CD4-positive, alpha-beta memory T cell (primary cell): ENCODE measurements around the gene ROM1. TPM values are rescaled to one million over a fixed set of nuclear protein-coding genes. Genes with fewer than 3 reads are reported as not detected.

Source experiments
- CTCF ChIA-PET: fragments of 350-600 bp; sonication (Branson Sonifier 250); formaldehyde crosslinking; loops from one replicate; lab custom pipeline; 2021; ENCODE audit warnings: inconsistent platforms; ENCODE audit not compliant: partially characterized antibody; lab: Charles Lee
- POLR2A ChIA-PET: fragments of 350-600 bp; sonication (Branson Sonifier 250); formaldehyde crosslinking; loops from one replicate; lab custom pipeline; 2021; ENCODE audit not compliant: partially characterized antibody; lab: Charles Lee
- DNase-seq, 5 donors: peaks; one replicate each; pipeline versions ENCODE4 v3.0.0 to v3.0.0-alpha.2; 2020 to 2022; ENCODE audit warnings: mixed read lengths in 1 of 5
- H3K27ac ChIP-seq: one replicate; pipeline ENCODE4 v1.7.0; 2013; ENCODE audit warnings: low read depth, low read length
- H3K27me3 ChIP-seq: 2 replicates; pipeline ENCODE4 v1.7.0; 2013; ENCODE audit warnings: mild to moderate bottlenecking, low read length, moderate library complexity; ENCODE audit not compliant: insufficient read depth
- H3K36me3 ChIP-seq: 2 replicates; pipeline ENCODE4 v1.7.0; 2013; ENCODE audit warnings: mild to moderate bottlenecking, low read length, moderate library complexity; ENCODE audit not compliant: insufficient read depth
- H3K4me1 ChIP-seq: 2 replicates; pipeline ENCODE4 v1.7.0; 2013; ENCODE audit warnings: mild to moderate bottlenecking, low read length, moderate library complexity; ENCODE audit not compliant: insufficient read depth
- H3K4me3 ChIP-seq, 2 donors: one replicate each; pipeline ENCODE4 v1.7.0; 2013; ENCODE audit warnings: low read length in 2 of 2, mild to moderate bottlenecking in 1 of 2
- H3K9me3 ChIP-seq, 2 donors: one replicate each; pipeline ENCODE4 v1.7.0; 2013; ENCODE audit warnings: low read length in 2 of 2, control low read depth in 1 of 2; ENCODE audit not compliant: control insufficient read depth in 1 of 2
- H3K27ac Mint-ChIP-seq, 7 donors: one replicate each; pipeline ENCODE4 v1.8.0; 2020 to 2021; ENCODE audit warnings: mixed read lengths in 7 of 7, mild to moderate bottlenecking in 6 of 7, inconsistent platforms in 3 of 7, moderate library complexity in 3 of 7
- H3K27me3 Mint-ChIP-seq, 2 donors: one replicate each; pipeline ENCODE4 v1.8.0; 2020 to 2021; ENCODE audit warnings: mixed read lengths in 2 of 2
- H3K36me3 Mint-ChIP-seq, 2 donors: one replicate each; pipeline ENCODE4 v1.8.0; 2020 to 2021; ENCODE audit warnings: mixed read lengths in 2 of 2, inconsistent platforms in 1 of 2, mild to moderate bottlenecking in 1 of 2
- H3K4me1 Mint-ChIP-seq, 4 donors: one replicate each; pipeline ENCODE4 v1.8.0; 2020 to 2021; ENCODE audit warnings: mixed read lengths in 4 of 4, mild to moderate bottlenecking in 1 of 4
- H3K4me3 Mint-ChIP-seq, 8 donors: one replicate each; pipeline ENCODE4 v1.8.0; 2020 to 2021; ENCODE audit warnings: mixed read lengths in 8 of 8, mild to moderate bottlenecking in 7 of 8, moderate library complexity in 6 of 8, inconsistent platforms in 3 of 8
- H3K9me3 Mint-ChIP-seq, 8 donors: one replicate each; pipeline ENCODE4 v1.8.0; 2020 to 2021; ENCODE audit warnings: mixed read lengths in 8 of 8, mild to moderate bottlenecking in 5 of 8, inconsistent platforms in 3 of 8, moderate library complexity in 1 of 8
- intact Hi-C: fragments of 100-400 bp; cut with micrococcal nuclease; formaldehyde crosslinking; loops from one replicate; pipeline ENCODE4 v1.15.1; 2023
- microRNA-seq: library from miRNA; unstranded; fragments of <30 nt; microRNA quantifications from one replicate; pipeline ENCODE4 v1.2.0, GENCODE V29; 2021; ENCODE audit warnings: borderline replicate concordance, borderline number of aligned reads, borderline microRNAs expressed, mixed read lengths
- polyA plus RNA-seq, 2 donors: library from polyadenylated mRNA; unstranded; fragments of 300-500 nt; fragmentation: Illumina TruSeq; gene quantifications; one replicate each; pipeline ENCODE4 v1.2.3, GENCODE V29; 2021
- total RNA-seq, 2 experiments: library from RNA; stranded (reverse); gene quantifications; one replicate each; pipeline ENCODE4 v1.2.3, GENCODE V29; 2021

The ROM1 gene
- total and polyA plus RNA-seq, 4 experiments from 2014 or later: 0.98 to 1.9 (median 1.3) TPM

DNA sequence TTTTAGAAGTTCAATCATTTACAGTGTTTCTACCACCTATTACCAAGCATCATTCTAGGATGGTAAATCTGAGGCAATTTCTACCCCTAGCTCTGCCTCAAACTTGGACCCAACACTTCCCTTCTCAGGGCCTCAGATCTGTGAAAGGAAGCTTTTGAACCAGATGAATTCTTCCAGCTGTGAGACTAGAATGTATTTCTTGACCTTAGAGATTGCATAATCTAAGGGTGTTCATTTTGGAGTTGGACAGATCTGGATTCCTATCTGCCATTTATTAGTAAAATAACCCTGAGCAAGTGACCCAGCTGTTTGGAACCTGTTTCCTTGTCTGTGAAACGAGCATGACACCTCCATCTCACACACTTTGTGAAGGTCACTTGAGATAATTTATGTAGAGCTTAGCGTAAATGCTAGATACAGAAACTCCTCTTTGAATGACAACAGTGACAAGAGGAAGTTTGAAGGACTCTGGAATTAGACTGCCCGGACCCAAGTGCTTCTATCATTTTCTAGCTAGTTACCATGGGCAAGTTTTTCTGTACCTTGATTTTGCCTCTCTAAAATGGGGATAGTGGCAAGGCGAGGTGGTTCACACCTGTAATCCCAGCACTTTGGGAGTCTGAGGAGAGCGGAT lies 43.9 kb downstream of the ROM1 start:
- POLR2A ChIA-PET: interaction anchor here (0.8 to 4.5 kb wide), 6 partner anchors 9 to 199 kb away, joined by 3 to 65 read pairs (median 5); partner anchors contain the start of genes B3GAT3, C11orf98, CSKMT and GANAB
- Histone ChIP-seq H3K4me1 (peaks cover 8% of the 10 kb centered on the region), H3K27ac (no peak overlapping the region), H3K9me3 (no peaks in the 10 kb centered on the region), H3K27me3 (no peaks in the 10 kb centered on the region), H3K36me3 (no peaks in the 10 kb centered on the region), H3K4me3 (no peak overlapping the region)
- CTCF ChIA-PET: interaction anchor here (1.1 kb wide), 1 partner anchor 9 kb away, joined by 3 read pairs; no protein-coding TSS in a partner anchor
- H3K27ac Mint-ChIP-seq: peak overlapping the region in 1 of 7 donors; percentile 80
- no peaks in the 10 kb centered on the region for H3K27me3 Mint-ChIP-seq
- peak overlapping the region in 1 of 8 donors; percentile 20 for H3K4me3 Mint-ChIP-seq
- peaks cover 7 to 18% (median 12%) of the 10 kb centered on the region in 4 donors for H3K4me1 Mint-ChIP-seq
- no peak for DNase-seq
- H3K9me3 Mint-ChIP-seq: peaks cover 0 to 6% (median 0%) of the 10 kb centered on the region in 8 donors
- peaks cover 0 to 11% of the 10 kb centered on the region in 2 donors for H3K36me3 Mint-ChIP-seq
- intact Hi-C loops: no loop called here

GRCh38 chr11:62664405-62665074 lies 51.5 kb downstream of the ROM1 start:
- ChIA-PET POLR2A (interaction anchor here (0.6 to 19.7 kb wide), 58 partner anchors 8 to 1653 kb away, joined by 3 to 494 read pairs (median 7); partner anchors contain the start of genes AHNAK, B3GAT3, BSCL2 and EEF1G), CTCF (interaction anchor here (0.6 to 10.4 kb wide), 24 partner anchors 8 to 197 kb away, joined by 3 to 86 read pairs (median 4); partner anchors contain the start of genes B3GAT3, HNRNPUL2, INTS5 and LBHD1)
- Mint-ChIP-seq H3K27ac (peak overlapping the region; percentile 95 to 98 (median 96)), H3K4me1 (peaks cover 15 to 49% (median 28%) of the 10 kb centered on the region in 4 donors), H3K27me3 (no peaks in the 10 kb centered on the region), H3K9me3 (no peaks in the 10 kb centered on the region), H3K36me3 (peaks cover 8 to 37% of the 10 kb centered on the region in 2 donors), H3K4me3 (peak overlapping the region; percentile 92 to 98 (median 96))
- Histone ChIP-seq H3K4me3 (peak overlapping the region; percentile 88 to 97), H3K4me1 (peaks cover 36% of the 10 kb centered on the region), H3K27ac (peak overlapping the region; percentile 73), H3K27me3 (no peaks in the 10 kb centered on the region), H3K9me3 (no peaks in the 10 kb centered on the region), H3K36me3 (peaks cover 15% of the 10 kb centered on the region)
- intact Hi-C loops: loop anchor here (1.0 to 2.0 kb wide), 9 partner anchors 11 to 91 kb away; partner anchors contain the start of genes EEF1G, EML3, GANAB and INTS5
- DNase-seq: peak in 1 of 5 donors; percentile 74

Small RNAs within 50 kb of the gene (microRNA-seq; reads per million reads assigned to microRNA genes)
- not detected for gene MIR6747

Other genes with a start within 250 kb of the ROM1 start
- not detected for gene SCGB1A1, start 194.2 kb upstream of the ROM1 start, total RNA-seq
- gene SCGB1A1, start 194.2 kb upstream of the ROM1 start, polyA plus RNA-seq: not detected
- gene AHNAK, start 66.5 kb upstream of the ROM1 start, total RNA-seq: 100 to 1,000 TPM; 559 to 573 TPM
- 100 to 1,000 TPM in 1 of 2 donors, 10 to 100 TPM in 1; 23.5 to 186 TPM for gene AHNAK, start 66.5 kb upstream of the ROM1 start, polyA plus RNA-seq
- 1,000 to 10,000 TPM; 1,815 to 1,855 TPM for gene EEF1G, start 39.4 kb upstream of the ROM1 start, total RNA-seq
- gene EEF1G, start 39.4 kb upstream of the ROM1 start, polyA plus RNA-seq: 1,000 to 10,000 TPM; 1,453 to 1,910 TPM
- gene TUT1, start 21.7 kb upstream of the ROM1 start, total RNA-seq: 10 to 100 TPM; 37.7 to 38.1 TPM
- gene TUT1, start 21.7 kb upstream of the ROM1 start, polyA plus RNA-seq: 10 to 100 TPM; 14.6 to 19.7 TPM
- 100 to 1,000 TPM; 207 to 210 TPM for gene MTA2, start 11.4 kb upstream of the ROM1 start, total RNA-seq
- gene MTA2, start 11.4 kb upstream of the ROM1 start, polyA plus RNA-seq: 10 to 100 TPM; 16.6 to 36.4 TPM
- 100 to 1,000 TPM; 192 to 201 TPM for gene EML3, start 482 bp upstream of the ROM1 start, total RNA-seq
- 10 to 100 TPM; 18.2 to 24.8 TPM for gene EML3, start 482 bp upstream of the ROM1 start, polyA plus RNA-seq
- gene B3GAT3, start 8.7 kb downstream of the ROM1 start, total RNA-seq: 10 to 100 TPM; 66.3 to 74.3 TPM
- 10 to 100 TPM; 37.9 to 48.4 TPM for gene B3GAT3, start 8.7 kb downstream of the ROM1 start, polyA plus RNA-seq
- gene GANAB, start 33.4 kb downstream of the ROM1 start, total RNA-seq: 100 to 1,000 TPM; 260 to 262 TPM
- 100 to 1,000 TPM; 122 to 142 TPM for gene GANAB, start 33.4 kb downstream of the ROM1 start, polyA plus RNA-seq
- 10 to 100 TPM; 32.2 to 34.3 TPM for gene INTS5, start 40.0 kb downstream of the ROM1 start, total RNA-seq
- 10 to 100 TPM; 23.7 to 39.4 TPM for gene INTS5, start 40.0 kb downstream of the ROM1 start, polyA plus RNA-seq
- gene C11orf98, start 52.0 kb downstream of the ROM1 start, total RNA-seq: 10 to 100 TPM; 48.9 to 53.1 TPM
- gene C11orf98, start 52.0 kb downstream of the ROM1 start, polyA plus RNA-seq: 10 to 100 TPM; 77.8 to 94.9 TPM
- 10 to 100 TPM; 31.4 to 32.3 TPM for gene CSKMT, start 52.1 kb downstream of the ROM1 start, total RNA-seq
- 1 to 10 TPM; 3.0 to 3.8 TPM for gene CSKMT, start 52.1 kb downstream of the ROM1 start, polyA plus RNA-seq
- gene UQCC3, start 58.4 kb downstream of the ROM1 start, total RNA-seq: 1 to 10 TPM; 7.2 to 8.5 TPM
- 10 to 100 TPM; 10.7 to 12.1 TPM for gene UQCC3, start 58.4 kb downstream of the ROM1 start, polyA plus RNA-seq
- gene LBHD1, start 59.0 kb downstream of the ROM1 start, total RNA-seq: 10 to 100 TPM; 26.7 to 28.6 TPM
- gene LBHD1, start 59.0 kb downstream of the ROM1 start, polyA plus RNA-seq: 1 to 10 TPM; 2.4 to 2.7 TPM
- gene UBXN1, start 65.8 kb downstream of the ROM1 start, total RNA-seq: 100 to 1,000 TPM; 178 to 185 TPM
- gene UBXN1, start 65.8 kb downstream of the ROM1 start, polyA plus RNA-seq: 100 to 1,000 TPM; 150 to 181 TPM
- gene LRRN4CL, start 76.3 kb downstream of the ROM1 start, total RNA-seq: under 1 TPM; 0.11 to 0.12 TPM
- not detected for gene LRRN4CL, start 76.3 kb downstream of the ROM1 start, polyA plus RNA-seq
- 10 to 100 TPM; 34.5 to 36.6 TPM for gene BSCL2, start 94.2 kb downstream of the ROM1 start, total RNA-seq
- gene BSCL2, start 94.2 kb downstream of the ROM1 start, polyA plus RNA-seq: 10 to 100 TPM; 48.9 to 51.7 TPM
- not detected for gene GNG3, start 94.4 kb downstream of the ROM1 start, total RNA-seq
- not detected for gene GNG3, start 94.4 kb downstream of the ROM1 start, polyA plus RNA-seq
- 10 to 100 TPM; 79.6 to 83.4 TPM for gene HNRNPUL2, start 114.2 kb downstream of the ROM1 start, total RNA-seq
- 1 to 10 TPM in 1 of 2 donors, under 1 TPM in 1; 0.30 to 3.2 TPM for gene HNRNPUL2, start 114.2 kb downstream of the ROM1 start, polyA plus RNA-seq
- 10 to 100 TPM; 51.0 to 53.5 TPM for gene TTC9C, start 115.2 kb downstream of the ROM1 start, total RNA-seq
- gene TTC9C, start 115.2 kb downstream of the ROM1 start, polyA plus RNA-seq: 10 to 100 TPM; 10.2 to 25.8 TPM
- gene ZBTB3, start 140.9 kb downstream of the ROM1 start, total RNA-seq: 10 to 100 TPM; 27.2 to 27.9 TPM
- 1 to 10 TPM; 6.0 to 8.6 TPM for gene ZBTB3, start 140.9 kb downstream of the ROM1 start, polyA plus RNA-seq
- 10 to 100 TPM; 77.2 to 84.6 TPM for gene POLR2G, start 148.3 kb downstream of the ROM1 start, total RNA-seq
- 100 to 1,000 TPM; 207 to 300 TPM for gene POLR2G, start 148.3 kb downstream of the ROM1 start, polyA plus RNA-seq
- gene TAF6L, start 158.1 kb downstream of the ROM1 start, total RNA-seq: 10 to 100 TPM; 26.3 to 34.0 TPM
- gene TAF6L, start 158.1 kb downstream of the ROM1 start, polyA plus RNA-seq: 10 to 100 TPM in 1 of 2 donors, 1 to 10 TPM in 1; 5.7 to 10.5 TPM
- gene TMEM179B, start 174.1 kb downstream of the ROM1 start, total RNA-seq: 10 to 100 TPM; 66.3 to 66.6 TPM
- 100 to 1,000 TPM; 102 to 166 TPM for gene TMEM179B, start 174.1 kb downstream of the ROM1 start, polyA plus RNA-seq
- gene TMEM223, start 178.7 kb downstream of the ROM1 start, total RNA-seq: 10 to 100 TPM; 21.6 to 23.1 TPM
- gene TMEM223, start 178.7 kb downstream of the ROM1 start, polyA plus RNA-seq: 10 to 100 TPM; 38.9 to 45.5 TPM
- gene NXF1, start 192.2 kb downstream of the ROM1 start, total RNA-seq: 100 to 1,000 TPM; 195 to 196 TPM
- 10 to 100 TPM; 75.2 to 83.2 TPM for gene NXF1, start 192.2 kb downstream of the ROM1 start, polyA plus RNA-seq
- 10 to 100 TPM; 66.0 to 67.9 TPM for gene STX5, start 218.8 kb downstream of the ROM1 start, total RNA-seq
- gene STX5, start 218.8 kb downstream of the ROM1 start, polyA plus RNA-seq: 10 to 100 TPM; 30.4 to 31.8 TPM
- not detected for gene TEX54, start 219.6 kb downstream of the ROM1 start, total RNA-seq
- gene TEX54, start 219.6 kb downstream of the ROM1 start, polyA plus RNA-seq: 1 to 10 TPM; 1.3 to 1.9 TPM
- gene WDR74, start 226.3 kb downstream of the ROM1 start, total RNA-seq: 10 to 100 TPM; 79.3 to 82.2 TPM
- 10 to 100 TPM; 33.9 to 50.8 TPM for gene WDR74, start 226.3 kb downstream of the ROM1 start, polyA plus RNA-seq